Liver (tissue), 9 donors: ENCODE data around the gene HSPG2. TPM values are rescaled to one million over a fixed set of nuclear protein-coding genes. Genes with fewer than 3 reads are reported as not detected.

Experiments
- DNase-seq: peaks from one replicate; pipeline ENCODE4 v3.0.0-alpha.2; 2017; ENCODE audit warnings: low spot score
- H3K27ac ChIP-seq, 2 donors: one replicate each; pipeline ENCODE4 v1.7.0; 2013; ENCODE audit warnings: inconsistent platforms in 2 of 2, low read length in 2 of 2, control low read depth in 1 of 2, low read depth in 1 of 2, mild to moderate bottlenecking in 1 of 2
- H3K27me3 ChIP-seq, 4 donors: one replicate each; pipeline versions ENCODE4 v1.6.1 to v1.7.0; 2013; ENCODE audit warnings: low read length in 3 of 4, inconsistent platforms in 1 of 4, mild to moderate bottlenecking in 1 of 4, moderate library complexity in 1 of 4; ENCODE audit not compliant: control insufficient read depth in 4 of 4, insufficient read depth in 4 of 4
- H3K36me3 ChIP-seq, 4 donors: one replicate each; pipeline versions ENCODE4 v1.6.1 to v1.7.0; 2013; ENCODE audit warnings: low read length in 3 of 4, mild to moderate bottlenecking in 3 of 4, low read depth in 1 of 4, moderate library complexity in 1 of 4; ENCODE audit not compliant: control insufficient read depth in 4 of 4, insufficient read depth in 3 of 4
- H3K4me1 ChIP-seq, 4 donors: one replicate each; pipeline versions ENCODE4 v1.6.1 to v1.7.0; 2013; ENCODE audit warnings: low read length in 3 of 4, mild to moderate bottlenecking in 3 of 4, moderate library complexity in 1 of 4; ENCODE audit not compliant: control insufficient read depth in 4 of 4, insufficient read depth in 4 of 4
- H3K4me3 ChIP-seq, 3 donors: one replicate each; pipeline versions ENCODE4 v1.6.1 to v1.7.0; 2013; ENCODE audit warnings: low read length in 3 of 3, control low read depth in 1 of 3, low read depth in 1 of 3, mild to moderate bottlenecking in 1 of 3
- H3K9ac ChIP-seq, 2 donors: one replicate each; pipeline ENCODE4 v1.7.0; 2013; ENCODE audit warnings: low read length in 2 of 2, mild to moderate bottlenecking in 2 of 2, moderate library complexity in 2 of 2, control low read depth in 1 of 2, low read depth in 1 of 2
- H3K9me3 ChIP-seq, 4 donors: one replicate each; pipeline versions ENCODE4 v1.6.1 to v1.7.0; 2013; ENCODE audit warnings: low read length in 3 of 4; ENCODE audit not compliant: control insufficient read depth in 4 of 4
- CTCF ChIP-seq: fragments of 150-350 bp; IDR thresholded peaks from 2 replicates; pipeline ENCODE4 v1.5.1; 2017; ENCODE audit warnings: improper control_type of control experiment, low read depth, low read length; ENCODE audit not compliant: missing input control
- EGR1 ChIP-seq, 2 donors: IDR thresholded peaks; 2 replicates each; pipeline ENCODE4 v1.6.1; 2016 to 2018; ENCODE audit warnings: antibody characterized with exemption in 2 of 2, low read depth in 2 of 2
- FOXA1 ChIP-seq: IDR thresholded peaks from 2 replicates; pipeline ENCODE4 v1.6.1; 2016; ENCODE audit warnings: antibody characterized with exemption
- FOXA2 ChIP-seq: IDR thresholded peaks from 2 replicates; pipeline ENCODE4 v1.6.1; 2016; ENCODE audit warnings: antibody characterized with exemption
- GABPA ChIP-seq, 2 donors: IDR thresholded peaks in 1 of 2; conservative IDR thresholded peaks in 1 of 2; 2 replicates each; pipeline ENCODE4 v1.6.1; 2016; ENCODE audit warnings: antibody characterized with exemption in 2 of 2, mild to moderate bottlenecking in 1 of 2, moderate library complexity in 1 of 2
- HNF4A ChIP-seq, 2 donors: conservative IDR thresholded peaks; 2 replicates each; pipeline ENCODE4 v1.6.1; 2016; ENCODE audit warnings: antibody characterized with exemption in 2 of 2, mild to moderate bottlenecking in 2 of 2
- HNF4G ChIP-seq: IDR thresholded peaks from 2 replicates; pipeline ENCODE4 v1.6.1; 2016; ENCODE audit warnings: antibody characterized with exemption
- JUND ChIP-seq, 2 donors: IDR thresholded peaks; 2 replicates each; pipeline ENCODE4 v1.6.1; 2016; ENCODE audit warnings: antibody characterized with exemption in 2 of 2
- MAX ChIP-seq: IDR thresholded peaks from 2 replicates; pipeline ENCODE4 v1.6.1; 2016; ENCODE audit warnings: antibody characterized with exemption
- NR2F2 ChIP-seq: IDR thresholded peaks from 2 replicates; pipeline ENCODE4 v1.6.1; 2016; ENCODE audit warnings: antibody characterized with exemption
- RAD21 ChIP-seq, 2 donors: IDR thresholded peaks; 2 replicates each; pipeline ENCODE4 v1.6.1; 2016; ENCODE audit warnings: antibody characterized with exemption in 2 of 2, mild to moderate bottlenecking in 2 of 2
- REST ChIP-seq: IDR thresholded peaks from 2 replicates; pipeline ENCODE4 v1.6.1; 2016; ENCODE audit warnings: antibody characterized with exemption, mild to moderate bottlenecking
- RXRA ChIP-seq, 2 donors: IDR thresholded peaks; 2 replicates each; pipeline ENCODE4 v1.6.1; 2017 to 2018; ENCODE audit warnings: antibody characterized with exemption in 2 of 2, mild to moderate bottlenecking in 1 of 2
- SP1 ChIP-seq: IDR thresholded peaks from 2 replicates; pipeline ENCODE4 v1.6.1; 2018; ENCODE audit warnings: antibody characterized with exemption, mild to moderate bottlenecking
- TAF1 ChIP-seq: conservative IDR thresholded peaks from 2 replicates; pipeline ENCODE4 v1.6.1; 2016; ENCODE audit warnings: antibody characterized with exemption, mild to moderate bottlenecking
- YY1 ChIP-seq: IDR thresholded peaks from 2 replicates; pipeline ENCODE4 v1.6.1; 2016; ENCODE audit warnings: antibody characterized with exemption, mild to moderate bottlenecking
- ZBTB33 ChIP-seq: IDR thresholded peaks from 2 replicates; pipeline ENCODE4 v1.6.1; 2016; ENCODE audit warnings: antibody characterized with exemption
- WGBS: extraction: QIAGEN DNeasy Blood & Tissue Kit; methylation state at CpG from one replicate; pipeline ENCODE4 v1.1.7; 2013; 5-methylcytosine and 5-hydroxymethylcytosine counted together
- polyA plus RNA-seq, 2 donors: library from polyadenylated mRNA; stranded (reverse) in 1 of 2; unstranded in 1 of 2; fragments of 200-250 nt in 1 of 2; fragments of >200 nt in 1 of 2; fragmentation: Nextera tagmentation in 1 of 2; extraction: Ambion mirVana in 1 of 2; gene quantifications; one replicate each; pipeline versions ENCODE4 v1.2.1 to v1.2.3, GENCODE V29; 2013 to 2015
- total RNA-seq, 2 donors: library from RNA; depleted of rRNA; stranded (reverse); fragments of >200 nt; gene quantifications; one replicate each; pipeline ENCODE4 v1.2.3, GENCODE V29; 2014
- TF ChIP-seq, protein P1 (sequence below): IDR thresholded peaks from 2 replicates; pipeline ENCODE4 v1.6.1; 2016; ENCODE audit warnings: antibody characterized with exemption
- donor health status: healthy.
- donor health status: healthy.
- donor health status: healthy.
- donor health status: healthy.
- donor health status: healthy.

The HSPG2 gene
- total and polyA plus RNA-seq, 4 donors: 5.6 to 43.9 (median 23.9) TPM

DNA sequence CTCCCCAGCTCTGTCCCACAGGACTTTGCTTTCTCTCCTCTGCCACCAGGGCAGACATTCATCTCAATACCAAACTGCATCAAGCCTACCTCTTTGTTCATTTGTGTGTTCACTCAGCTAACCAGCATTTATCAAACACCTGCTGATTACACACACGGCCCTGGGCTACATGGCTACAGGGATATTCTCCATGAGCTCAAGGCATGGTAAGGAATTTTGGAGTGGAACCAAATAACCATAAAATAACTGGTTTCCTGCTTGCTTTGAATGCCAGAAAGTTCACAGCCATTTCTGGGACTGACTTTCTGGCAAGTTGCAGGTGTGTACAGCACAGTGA lies 70.4 kb downstream of the HSPG2 start:
- H3K9me3 ChIP-seq: no peaks in the 10 kb centered on the region
- WGBS: 65% methylated on average over 1 of the region's 1 CpG
- H3K9ac ChIP-seq: no peak overlapping the region
- H3K27me3 ChIP-seq: no peaks in the 10 kb centered on the region
- H3K36me3 ChIP-seq: peaks cover 0 to 2% (median under 1%) of the 10 kb centered on the region in 4 donors
- TF ChIP-seq JUND (IDR thresholded peaks at IDR 0.05) (no peak), RAD21 (IDR thresholded peaks at IDR 0.05) (no peak), HNF4G (no peak), SP1 (no peak), GABPA (IDR thresholded peaks at IDR 0.05 in 1 of 2, conservative IDR thresholded peaks at IDR 0.05 in 1 of 2) (no peak), YY1 (no peak), TAF1 (no peak), REST (no peak), ZBTB33 (no peak), EGR1 (IDR thresholded peaks at IDR 0.05; ENCODE audit: low read depth in 2 of 2) (no peak), FOXA1 (no peak), HNF4A (conservative IDR thresholded peaks at IDR 0.05) (no peak), FOXA2 (no peak), RXRA (IDR thresholded peaks at IDR 0.05) (no peak), MAX (no peak), CTCF (no peak), NR2F2 (no peak)
- TF ChIP-seq, protein P1, sequence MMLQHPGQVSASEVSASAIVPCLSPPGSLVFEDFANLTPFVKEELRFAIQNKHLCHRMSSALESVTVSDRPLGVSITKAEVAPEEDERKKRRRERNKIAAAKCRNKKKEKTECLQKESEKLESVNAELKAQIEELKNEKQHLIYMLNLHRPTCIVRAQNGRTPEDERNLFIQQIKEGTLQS: no peak
- H3K27ac ChIP-seq: no peak overlapping the region
- H3K4me3 ChIP-seq: no peak overlapping the region
- no peak for DNase-seq
- H3K4me1 ChIP-seq: no peaks in the 10 kb centered on the region
